DOHH2 (cell line): ENCODE measurements around the gene GASK1A.

Experiments
- H3F3A ChIP-seq: fragments of 200-600 bp; sonication (generic), shearing (Covaris generic); 2 replicates; pipeline ENCODE4 v1.6.0; 2016; ENCODE audit warnings: antibody characterized with exemption, mild to moderate bottlenecking; ENCODE audit not compliant: control insufficient read depth, insufficient read depth
- H3K27ac ChIP-seq: fragments of 200-600 bp; sonication (generic); 2 replicates; pipeline ENCODE4 v1.5.1; 2014; ENCODE audit warnings: low read depth, mild to moderate bottlenecking, low read length, moderate library complexity
- H3K27me3 ChIP-seq: fragments of 200-600 bp; sonication (generic); 2 replicates; pipeline ENCODE4 v1.6.1; 2014; ENCODE audit warnings: mild to moderate bottlenecking, low read length, mixed read lengths; ENCODE audit not compliant: control insufficient read depth
- H3K36me3 ChIP-seq: fragments of 200-600 bp; sonication (generic); 2 replicates; pipeline ENCODE4 v1.6.1; 2014; ENCODE audit warnings: mild to moderate bottlenecking, low read length, moderate library complexity, mixed read lengths; ENCODE audit not compliant: control insufficient read depth
- H3K4me1 ChIP-seq: fragments of 200-600 bp; sonication (generic); 2 replicates; pipeline ENCODE4 v1.6.1; 2014; ENCODE audit warnings: mild to moderate bottlenecking, low read length, mixed read lengths; ENCODE audit not compliant: control insufficient read depth
- H3K4me2 ChIP-seq: fragments of 200-600 bp; sonication (generic); 2 replicates; pipeline ENCODE4 v1.6.0; 2014; ENCODE audit warnings: mild to moderate bottlenecking, low read length, moderate library complexity
- H3K4me3 ChIP-seq: fragments of 200-600 bp; sonication (generic); 2 replicates; pipeline ENCODE4 v1.5.1; 2014; ENCODE audit warnings: mild to moderate bottlenecking, low read length, mixed read lengths
- H3K79me2 ChIP-seq: fragments of 200-600 bp; sonication (generic); 2 replicates; pipeline ENCODE4 v1.6.1; 2014; ENCODE audit warnings: mild to moderate bottlenecking, low read length, mixed read lengths; ENCODE audit not compliant: control insufficient read depth
- H3K9me2 ChIP-seq: fragments of 200-600 bp; sonication (generic); replicated peaks from 2 replicates; pipeline ENCODE4 v1.6.1; 2014; ENCODE audit warnings: mild to moderate bottlenecking, low read length, mixed read lengths; ENCODE audit not compliant: control insufficient read depth
- H3K9me3 ChIP-seq: fragments of 200-600 bp; sonication (generic); 2 replicates; pipeline ENCODE4 v1.6.1; 2014; ENCODE audit warnings: antibody characterized with exemption, low read length, mixed read lengths; ENCODE audit not compliant: control insufficient read depth, insufficient read depth
- H4K20me1 ChIP-seq: fragments of 200-600 bp; sonication (generic); 2 replicates; pipeline ENCODE4 v1.6.0; 2014; ENCODE audit warnings: low read depth, mild to moderate bottlenecking, antibody characterized with exemption, low read length, moderate library complexity; ENCODE audit not compliant: control insufficient read depth, insufficient read depth
- EZH2phosphoT487 ChIP-seq: fragments of 200-600 bp; sonication (generic); IDR thresholded peaks from 2 replicates; pipeline ENCODE4 v1.6.1; 2017; ENCODE audit warnings: borderline replicate concordance, mild to moderate bottlenecking, antibody characterized with exemption, low read length, moderate library complexity, mixed read lengths
- TF ChIP-seq, protein P1 (sequence below): fragments of 200-600 bp; sonication (generic); IDR thresholded peaks from one replicate; pipeline ENCODE4 v1.5.1; 2014; ENCODE audit warnings: antibody characterized with exemption, mild to moderate bottlenecking, low read depth, low read length; ENCODE audit not compliant: poor library complexity, severe bottlenecking

The GASK1A gene

DNA sequence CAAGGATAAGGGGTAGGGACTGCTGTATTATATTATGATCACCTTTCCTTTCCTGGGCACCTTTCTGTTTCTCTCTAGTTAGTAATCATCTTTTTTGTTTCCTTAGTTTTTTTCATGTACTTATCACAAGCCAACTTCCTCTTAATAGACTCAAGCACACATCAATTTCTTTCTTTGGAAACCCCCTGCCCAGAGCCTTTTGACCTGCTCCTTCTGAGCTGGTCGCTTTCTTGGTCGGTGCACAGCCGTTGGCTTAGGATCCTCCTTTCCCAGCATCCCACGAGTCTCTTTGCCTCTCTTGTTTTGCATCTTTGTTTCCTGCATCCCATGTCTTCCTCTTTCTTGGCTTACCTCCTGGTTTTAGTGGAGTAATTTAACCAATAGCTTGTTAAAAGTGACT, 26.9 kb downstream of the GASK1A start:
- no peak overlapping the region for H3K27ac ChIP-seq
- TF ChIP-seq, protein P1, sequence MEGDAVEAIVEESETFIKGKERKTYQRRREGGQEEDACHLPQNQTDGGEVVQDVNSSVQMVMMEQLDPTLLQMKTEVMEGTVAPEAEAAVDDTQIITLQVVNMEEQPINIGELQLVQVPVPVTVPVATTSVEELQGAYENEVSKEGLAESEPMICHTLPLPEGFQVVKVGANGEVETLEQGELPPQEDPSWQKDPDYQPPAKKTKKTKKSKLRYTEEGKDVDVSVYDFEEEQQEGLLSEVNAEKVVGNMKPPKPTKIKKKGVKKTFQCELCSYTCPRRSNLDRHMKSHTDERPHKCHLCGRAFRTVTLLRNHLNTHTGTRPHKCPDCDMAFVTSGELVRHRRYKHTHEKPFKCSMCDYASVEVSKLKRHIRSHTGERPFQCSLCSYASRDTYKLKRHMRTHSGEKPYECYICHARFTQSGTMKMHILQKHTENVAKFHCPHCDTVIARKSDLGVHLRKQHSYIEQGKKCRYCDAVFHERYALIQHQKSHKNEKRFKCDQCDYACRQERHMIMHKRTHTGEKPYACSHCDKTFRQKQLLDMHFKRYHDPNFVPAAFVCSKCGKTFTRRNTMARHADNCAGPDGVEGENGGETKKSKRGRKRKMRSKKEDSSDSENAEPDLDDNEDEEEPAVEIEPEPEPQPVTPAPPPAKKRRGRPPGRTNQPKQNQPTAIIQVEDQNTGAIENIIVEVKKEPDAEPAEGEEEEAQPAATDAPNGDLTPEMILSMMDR: no peak
- TF ChIP-seq EZH2phosphoT487: no peak
- no peaks in the 10 kb centered on the region for H3K9me3 ChIP-seq
- H3K79me2 ChIP-seq: no peaks in the 10 kb centered on the region
- H3K4me2 ChIP-seq: no peak overlapping the region
- H3K4me1 ChIP-seq: no peaks in the 10 kb centered on the region
- H3K36me3 ChIP-seq: no peaks in the 10 kb centered on the region
- H4K20me1 ChIP-seq: no peaks in the 10 kb centered on the region
- H3F3A ChIP-seq: no peaks in the 10 kb centered on the region
- no peak overlapping the region for H3K4me3 ChIP-seq
- no peaks in the 10 kb centered on the region for H3K27me3 ChIP-seq
- H3K9me2 ChIP-seq: no peaks in the 10 kb centered on the region

GRCh38 chr3:43006825-43007224, 27.7 kb downstream of the GASK1A start:
- Histone ChIP-seq H3K79me2 (no peaks in the 10 kb centered on the region), H3K27ac (no peak overlapping the region), H3F3A (no peaks in the 10 kb centered on the region), H3K36me3 (no peaks in the 10 kb centered on the region), H4K20me1 (no peaks in the 10 kb centered on the region), H3K4me1 (no peaks in the 10 kb centered on the region), H3K27me3 (no peaks in the 10 kb centered on the region), H3K9me2 (no peaks in the 10 kb centered on the region), H3K4me2 (no peak overlapping the region), H3K9me3 (peaks cover 2% of the 10 kb centered on the region; the same call in 1 of the 2 replicates), H3K4me3 (no peak overlapping the region)
- TF ChIP-seq EZH2phosphoT487: no peak
- TF ChIP-seq, protein P1: no peak

DNA sequence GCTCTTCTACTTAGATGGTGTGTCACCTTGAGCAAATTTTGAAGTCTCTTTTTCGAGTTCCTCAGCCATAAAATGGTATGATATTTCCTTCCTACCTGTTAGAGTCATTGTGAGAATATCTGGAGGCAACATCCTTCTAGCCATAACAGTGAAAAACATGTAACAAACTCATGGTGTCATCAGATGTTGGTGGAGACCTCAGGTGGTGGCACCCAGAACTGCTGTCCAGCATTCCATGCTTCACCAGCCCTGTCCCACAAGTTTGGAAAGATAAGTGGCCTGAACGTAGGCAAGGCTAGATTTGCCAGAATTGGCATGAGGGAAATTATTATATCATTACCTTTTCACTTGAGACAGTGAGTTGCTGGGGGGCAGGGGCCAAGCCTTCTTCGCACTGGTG, 30.4 kb downstream of the GASK1A start:
- Histone ChIP-seq H3K4me2 (no peak overlapping the region), H3K9me2 (no peaks in the 10 kb centered on the region), H3K4me3 (no peak overlapping the region), H3K4me1 (no peaks in the 10 kb centered on the region), H3K79me2 (no peaks in the 10 kb centered on the region), H3K9me3 (peaks cover 22% of the 10 kb centered on the region), H3F3A (no peaks in the 10 kb centered on the region), H3K27ac (no peak overlapping the region), H4K20me1 (no peaks in the 10 kb centered on the region), H3K36me3 (no peaks in the 10 kb centered on the region), H3K27me3 (no peaks in the 10 kb centered on the region)
- TF ChIP-seq EZH2phosphoT487: no peak
- TF ChIP-seq, protein P1: no peak

- no peak overlapping the region for H3K4me2 ChIP-seq
These were observed 31.5 kb downstream of the GASK1A start for GRCh38 chr3:43010638-43011037.

More at GRCh38 chr3:43010638-43011037, 31.5 kb downstream of the GASK1A start:
- Histone ChIP-seq H3K9me2 (no peaks in the 10 kb centered on the region), H3K79me2 (no peaks in the 10 kb centered on the region), H4K20me1 (no peaks in the 10 kb centered on the region), H3K4me3 (no peak overlapping the region), H3K4me1 (no peaks in the 10 kb centered on the region), H3K36me3 (no peaks in the 10 kb centered on the region), H3K27ac (no peak overlapping the region), H3F3A (no peaks in the 10 kb centered on the region), H3K9me3 (peaks cover 33% of the 10 kb centered on the region), H3K27me3 (no peaks in the 10 kb centered on the region)
- TF ChIP-seq EZH2phosphoT487: no peak
- TF ChIP-seq, protein P1: no peak
